Hepatocyte (in vitro differentiated cells): Measurements from ENCODE around the gene RNF7. TPM values are rescaled to one million over a fixed set of nuclear protein-coding genes. Genes with fewer than 3 reads are reported as not detected.

ENCODE experiments used
- DNase-seq: peaks from one replicate; pipeline ENCODE4 v3.0.0-alpha.2; 2016; ENCODE audit warnings: low spot score
- H2AFZ ChIP-seq: fragments of 200-600 bp; sonication (generic); 2 replicates; pipeline ENCODE4 v1.6.0; 2016; ENCODE audit warnings: antibody characterized with exemption, mild to moderate bottlenecking
- H3K27ac ChIP-seq: fragments of 200-600 bp; sonication (generic); 2 replicates; pipeline ENCODE4 v1.5.1; 2016; ENCODE audit warnings: mild to moderate bottlenecking
- H3K27me3 ChIP-seq: fragments of 200-600 bp; sonication (generic); 2 replicates; pipeline ENCODE4 v1.6.1; 2016
- H3K36me3 ChIP-seq: fragments of 200-600 bp; sonication (generic); replicated peaks from 2 replicates; pipeline ENCODE4 v1.5.1; 2016; ENCODE audit warnings: low read depth; ENCODE audit not compliant: insufficient read depth
- H3K4me1 ChIP-seq: fragments of 200-600 bp; sonication (generic); 2 replicates; pipeline ENCODE4 v1.5.1; 2016; ENCODE audit warnings: mild to moderate bottlenecking, moderate library complexity; ENCODE audit not compliant: insufficient read depth
- H3K4me2 ChIP-seq: fragments of 200-600 bp; sonication (generic); 2 replicates; pipeline ENCODE4 v1.6.0; 2016
- H3K4me3 ChIP-seq: fragments of 200-600 bp; sonication (generic); 2 replicates; pipeline ENCODE4 v1.5.1; 2016; ENCODE audit warnings: mild to moderate bottlenecking
- H3K79me2 ChIP-seq: fragments of 200-600 bp; sonication (generic); 2 replicates; pipeline ENCODE4 v1.6.0; 2017; ENCODE audit warnings: mild to moderate bottlenecking
- H3K9me2 ChIP-seq: fragments of 200-600 bp; sonication (generic); replicated peaks from 2 replicates; pipeline ENCODE4 v1.6.0; 2017; ENCODE audit warnings: mild to moderate bottlenecking; ENCODE audit not compliant: insufficient read depth
- H3K9me3 ChIP-seq: fragments of 200-600 bp; sonication (generic); 2 replicates; pipeline ENCODE4 v1.5.1; 2016; ENCODE audit warnings: low read depth, mild to moderate bottlenecking
- H4K20me1 ChIP-seq: fragments of 200-600 bp; sonication (generic); 2 replicates; pipeline ENCODE4 v1.6.0; 2016; ENCODE audit warnings: mild to moderate bottlenecking; ENCODE audit not compliant: insufficient read depth, poor library complexity, severe bottlenecking
- EZH2 ChIP-seq: fragments of 200-600 bp; sonication (generic); IDR thresholded peaks from 2 replicates; pipeline ENCODE4 v1.6.1; 2016; ENCODE audit warnings: antibody characterized with exemption, mild to moderate bottlenecking, borderline replicate concordance
- EZH2phosphoT487 ChIP-seq: fragments of 200-600 bp; sonication (generic); IDR thresholded peaks from one replicate; pipeline ENCODE4 v1.6.1; 2018; ENCODE audit warnings: antibody characterized with exemption, mild to moderate bottlenecking, low read depth, moderate library complexity; ENCODE audit not compliant: unreplicated experiment, severe bottlenecking
- WGBS: methylation state at CpG from one replicate; pipeline ENCODE4 v1.1.6; 2016; ENCODE audit warnings: low lambda C conversion rate; ENCODE audit errors: missing lambda C conversion rate; 5-methylcytosine and 5-hydroxymethylcytosine counted together
- polyA plus RNA-seq: library from polyadenylated mRNA; unstranded; fragments of >200 nt; fragmentation: Nextera tagmentation; extraction: Ambion mirVana; gene quantifications from 2 replicates; pipeline ENCODE4 v1.2.1, GENCODE V29; 2016
- total RNA-seq: library from RNA; depleted of rRNA; stranded (reverse); fragments of >200 nt; gene quantifications from 2 replicates; pipeline ENCODE4 v1.2.3, GENCODE V29; 2014
- TF ChIP-seq, protein P1 (sequence below): fragments of 200-600 bp; sonication (generic); IDR thresholded peaks from 2 replicates; pipeline ENCODE4 v1.5.1; 2016; ENCODE audit warnings: antibody characterized with exemption, mild to moderate bottlenecking; ENCODE audit not compliant: poor library complexity

RNF7 gene
- total and polyA plus RNA-seq, 2 experiments from 2014 or later: 176 to 212 TPM

DNA sequence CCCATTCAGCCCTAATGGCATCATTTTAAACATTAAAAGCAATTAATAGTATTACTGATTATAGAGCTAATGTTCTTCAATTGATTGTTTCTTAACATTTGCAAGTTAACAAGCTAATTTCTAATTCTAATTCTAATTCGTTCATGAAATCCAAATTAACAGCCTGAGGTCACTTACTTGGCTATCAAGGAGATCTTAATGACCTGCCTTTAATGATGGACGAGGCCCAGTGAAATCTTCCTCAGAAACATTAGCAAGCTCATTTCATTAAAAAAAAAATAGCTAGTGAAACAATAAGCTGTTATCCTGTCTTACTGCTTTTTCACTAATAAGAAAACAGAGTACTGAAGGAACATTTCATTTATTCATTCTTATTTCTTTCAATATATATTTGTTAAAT is 15.4 kb upstream of the RNF7 start:
- H3K4me3 ChIP-seq: no peak overlapping the region
- H4K20me1 ChIP-seq: no peaks in the 10 kb centered on the region
- no peak for DNase-seq
- WGBS: 67% methylated on average over 2 of the region's 2 CpGs
- H3K36me3 ChIP-seq: no peaks in the 10 kb centered on the region
- no peak overlapping the region for H3K4me2 ChIP-seq
- H3K9me3 ChIP-seq: no peaks in the 10 kb centered on the region
- no peaks in the 10 kb centered on the region for H3K27me3 ChIP-seq
- no peak overlapping the region for H2AFZ ChIP-seq
- no peaks in the 10 kb centered on the region for H3K79me2 ChIP-seq
- no peak for TF ChIP-seq EZH2
- no peak for TF ChIP-seq EZH2phosphoT487
- TF ChIP-seq, protein P1, sequence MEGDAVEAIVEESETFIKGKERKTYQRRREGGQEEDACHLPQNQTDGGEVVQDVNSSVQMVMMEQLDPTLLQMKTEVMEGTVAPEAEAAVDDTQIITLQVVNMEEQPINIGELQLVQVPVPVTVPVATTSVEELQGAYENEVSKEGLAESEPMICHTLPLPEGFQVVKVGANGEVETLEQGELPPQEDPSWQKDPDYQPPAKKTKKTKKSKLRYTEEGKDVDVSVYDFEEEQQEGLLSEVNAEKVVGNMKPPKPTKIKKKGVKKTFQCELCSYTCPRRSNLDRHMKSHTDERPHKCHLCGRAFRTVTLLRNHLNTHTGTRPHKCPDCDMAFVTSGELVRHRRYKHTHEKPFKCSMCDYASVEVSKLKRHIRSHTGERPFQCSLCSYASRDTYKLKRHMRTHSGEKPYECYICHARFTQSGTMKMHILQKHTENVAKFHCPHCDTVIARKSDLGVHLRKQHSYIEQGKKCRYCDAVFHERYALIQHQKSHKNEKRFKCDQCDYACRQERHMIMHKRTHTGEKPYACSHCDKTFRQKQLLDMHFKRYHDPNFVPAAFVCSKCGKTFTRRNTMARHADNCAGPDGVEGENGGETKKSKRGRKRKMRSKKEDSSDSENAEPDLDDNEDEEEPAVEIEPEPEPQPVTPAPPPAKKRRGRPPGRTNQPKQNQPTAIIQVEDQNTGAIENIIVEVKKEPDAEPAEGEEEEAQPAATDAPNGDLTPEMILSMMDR: no peak
- no peaks in the 10 kb centered on the region for H3K4me1 ChIP-seq
- no peak overlapping the region for H3K27ac ChIP-seq
- no peaks in the 10 kb centered on the region for H3K9me2 ChIP-seq

- Histone ChIP-seq H3K79me2 (no peaks in the 10 kb centered on the region), H3K4me2 (no peak overlapping the region), H2AFZ (no peak overlapping the region), H3K4me3 (no peak overlapping the region), H3K9me2 (no peaks in the 10 kb centered on the region), H3K9me3 (no peaks in the 10 kb centered on the region), H3K27ac (no peak overlapping the region), H3K36me3 (no peaks in the 10 kb centered on the region), H4K20me1 (no peaks in the 10 kb centered on the region), H3K27me3 (no peaks in the 10 kb centered on the region), H3K4me1 (no peaks in the 10 kb centered on the region)
- DNase-seq: no peak
- no peak for TF ChIP-seq EZH2
Measured at GRCh38 chr3:141723255-141723654, 14.8 kb upstream of the RNF7 start.

DNA sequence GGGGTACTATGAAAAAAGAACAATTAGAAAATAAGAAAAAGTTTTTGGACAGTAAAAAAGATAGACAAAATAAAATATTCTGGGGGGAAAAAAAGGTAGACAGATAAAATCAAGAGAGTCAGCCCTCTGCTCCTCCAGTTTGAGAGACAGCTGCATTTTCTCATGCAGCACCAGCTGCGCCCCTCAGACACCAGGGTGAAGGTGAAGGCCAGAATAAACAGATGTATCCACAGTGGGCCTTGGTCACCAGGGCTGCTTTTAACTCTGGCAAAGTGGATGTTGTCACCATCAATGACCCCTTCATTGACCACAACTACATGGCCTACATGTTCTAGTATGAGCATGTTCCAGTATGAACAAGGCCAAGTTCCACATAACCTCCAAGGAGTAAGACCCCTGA is 13.9 kb upstream of the RNF7 start:
- Histone ChIP-seq H3K4me3 (no peak overlapping the region), H3K27me3 (no peaks in the 10 kb centered on the region), H3K9me2 (no peaks in the 10 kb centered on the region), H3K4me2 (no peak overlapping the region), H3K79me2 (no peaks in the 10 kb centered on the region), H4K20me1 (no peaks in the 10 kb centered on the region), H3K9me3 (no peaks in the 10 kb centered on the region), H3K36me3 (no peaks in the 10 kb centered on the region), H3K4me1 (no peaks in the 10 kb centered on the region), H2AFZ (no peak overlapping the region), H3K27ac (no peak overlapping the region)
- no peak for TF ChIP-seq EZH2phosphoT487
- TF ChIP-seq EZH2: no peak
- TF ChIP-seq, protein P1: no peak
- 100% methylated on average over 1 of the region's 1 CpG for WGBS
- DNase-seq: no peak

GRCh38 chr3:141725036-141725435 is 13.1 kb upstream of the RNF7 start:
- H3K9me3 ChIP-seq: no peaks in the 10 kb centered on the region
- H4K20me1 ChIP-seq: no peaks in the 10 kb centered on the region
- no peaks in the 10 kb centered on the region for H3K9me2 ChIP-seq
- H3K79me2 ChIP-seq: no peaks in the 10 kb centered on the region
- no peak overlapping the region for H3K27ac ChIP-seq
- TF ChIP-seq EZH2phosphoT487 (no peak), EZH2 (no peak)
- TF ChIP-seq, protein P1: no peak
- no peaks in the 10 kb centered on the region for H3K27me3 ChIP-seq
- DNase-seq: no peak
- no peaks in the 10 kb centered on the region for H3K4me1 ChIP-seq
- H3K36me3 ChIP-seq: no peaks in the 10 kb centered on the region
- no peak overlapping the region for H3K4me2 ChIP-seq
- 87% methylated on average over 4 of the region's 4 CpGs for WGBS
- H2AFZ ChIP-seq: no peak overlapping the region
- no peak overlapping the region for H3K4me3 ChIP-seq
